ENCODE data around the gene CRLF1.

DNA sequence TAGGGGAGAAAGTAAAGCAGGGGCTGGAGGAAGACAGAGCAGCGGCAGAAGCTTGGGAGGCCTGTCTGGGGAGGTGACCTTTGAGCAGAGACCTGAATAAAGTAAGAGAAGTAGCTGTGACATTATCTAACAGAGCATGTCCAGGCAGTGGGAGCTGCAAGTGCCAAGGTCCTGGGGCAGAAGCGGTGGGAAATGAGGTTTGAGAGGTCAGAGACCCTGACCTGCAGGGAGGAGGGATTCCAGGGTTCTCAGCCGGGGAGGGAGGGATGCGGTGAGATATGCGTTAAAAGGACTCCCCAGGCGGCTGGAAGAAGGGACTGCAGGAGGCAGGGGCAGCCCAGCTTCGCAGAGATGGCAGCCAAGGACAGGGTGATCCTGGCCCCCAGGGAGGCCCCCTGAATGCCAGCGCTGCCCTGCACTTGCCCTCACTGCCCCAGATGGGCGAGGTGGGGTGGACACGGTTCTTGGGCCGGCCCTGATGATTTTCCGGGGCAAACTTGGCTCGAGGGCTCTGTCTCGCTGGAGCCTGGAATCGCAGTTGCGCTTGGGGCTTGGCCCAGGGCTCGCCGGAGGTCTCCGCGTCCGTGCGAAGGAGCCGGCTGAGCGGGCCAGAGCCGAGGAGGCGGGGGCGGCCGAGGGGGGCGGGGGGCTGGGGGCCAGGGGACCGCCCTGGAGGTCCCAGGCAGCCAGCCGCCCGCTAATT lies 3.2 kb downstream of the CRLF1 start:
- TF ChIP-seq CTCF (conservative IDR thresholded peaks at IDR 0.05; ENCODE audit: low read depth in 2 of 2) = peak; percentile 24 to 44
- no peak for TF ChIP-seq POLR2AphosphoS5 (IDR thresholded peaks at IDR 0.05; ENCODE audit: low read depth)
- no peak for TF ChIP-seq CREB1 (CRISPR knock-in tag; IDR thresholded peaks at IDR 0.05; ENCODE audit: low read depth)
- TF ChIP-seq, protein P1, sequence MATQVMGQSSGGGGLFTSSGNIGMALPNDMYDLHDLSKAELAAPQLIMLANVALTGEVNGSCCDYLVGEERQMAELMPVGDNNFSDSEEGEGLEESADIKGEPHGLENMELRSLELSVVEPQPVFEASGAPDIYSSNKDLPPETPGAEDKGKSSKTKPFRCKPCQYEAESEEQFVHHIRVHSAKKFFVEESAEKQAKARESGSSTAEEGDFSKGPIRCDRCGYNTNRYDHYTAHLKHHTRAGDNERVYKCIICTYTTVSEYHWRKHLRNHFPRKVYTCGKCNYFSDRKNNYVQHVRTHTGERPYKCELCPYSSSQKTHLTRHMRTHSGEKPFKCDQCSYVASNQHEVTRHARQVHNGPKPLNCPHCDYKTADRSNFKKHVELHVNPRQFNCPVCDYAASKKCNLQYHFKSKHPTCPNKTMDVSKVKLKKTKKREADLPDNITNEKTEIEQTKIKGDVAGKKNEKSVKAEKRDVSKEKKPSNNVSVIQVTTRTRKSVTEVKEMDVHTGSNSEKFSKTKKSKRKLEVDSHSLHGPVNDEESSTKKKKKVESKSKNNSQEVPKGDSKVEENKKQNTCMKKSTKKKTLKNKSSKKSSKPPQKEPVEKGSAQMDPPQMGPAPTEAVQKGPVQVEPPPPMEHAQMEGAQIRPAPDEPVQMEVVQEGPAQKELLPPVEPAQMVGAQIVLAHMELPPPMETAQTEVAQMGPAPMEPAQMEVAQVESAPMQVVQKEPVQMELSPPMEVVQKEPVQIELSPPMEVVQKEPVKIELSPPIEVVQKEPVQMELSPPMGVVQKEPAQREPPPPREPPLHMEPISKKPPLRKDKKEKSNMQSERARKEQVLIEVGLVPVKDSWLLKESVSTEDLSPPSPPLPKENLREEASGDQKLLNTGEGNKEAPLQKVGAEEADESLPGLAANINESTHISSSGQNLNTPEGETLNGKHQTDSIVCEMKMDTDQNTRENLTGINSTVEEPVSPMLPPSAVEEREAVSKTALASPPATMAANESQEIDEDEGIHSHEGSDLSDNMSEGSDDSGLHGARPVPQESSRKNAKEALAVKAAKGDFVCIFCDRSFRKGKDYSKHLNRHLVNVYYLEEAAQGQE (IDR thresholded peaks at IDR 0.05; ENCODE audit: unreplicated experiment) = no peak
- peak; percentile 55 for TF ChIP-seq EZH2 (IDR thresholded peaks at IDR 0.05; ENCODE audit: low read depth, unreplicated experiment)
- no peak for TF ChIP-seq EZH2phosphoT487 (IDR thresholded peaks at IDR 0.05; ENCODE audit: unreplicated experiment)
- no peak for TF ChIP-seq ETS1 (IDR thresholded peaks at IDR 0.05)
- no peak for TF ChIP-seq ZNF114 (CRISPR knock-in tag; IDR thresholded peaks at IDR 0.05)
